RWPE1 (cell line): ENCODE measurements around the gene HGFAC.
A peak's percentile ranks its signal among the peaks of the same experiment; 100 is the strongest.

Experiments
- CTCF ChIA-PET: fragments of 350-600 bp; sonication (Branson Sonifier 250); formaldehyde crosslinking; extraction: SDS; loops from one replicate; lab custom pipeline; 2021; lab: Yijun Ruan, JAX
- POLR2A ChIA-PET: fragments of 400-600 bp; formaldehyde crosslinking; extraction: SDS; loops from one replicate; lab custom pipeline; 2020; ENCODE audit warnings: antibody characterized with exemption; ENCODE audit not compliant: low non-redundant PET; lab: Yijun Ruan, JAX
- DNase-seq: peaks from one replicate; pipeline ENCODE4 v3.0.0; 2012; ENCODE audit warnings: low spot score
- H3K27ac ChIP-seq: fragments of 450-650 bp; 2 replicates; pipeline ENCODE4 v1.5.1; 2017
- TF ChIP-seq, protein P1 (sequence below): fragments of 450-650 bp; conservative IDR thresholded peaks from 2 replicates; pipeline ENCODE4 v1.5.1; 2017; ENCODE audit warnings: low read depth, mild to moderate bottlenecking

The HGFAC gene

GRCh38 chr4:3496021-3496420 is 54.3 kb downstream of the HGFAC start:
- CTCF ChIA-PET = no interaction called here
- H3K27ac ChIP-seq = no peak overlapping the region
- DNase-seq = no peak
- TF ChIP-seq, protein P1, sequence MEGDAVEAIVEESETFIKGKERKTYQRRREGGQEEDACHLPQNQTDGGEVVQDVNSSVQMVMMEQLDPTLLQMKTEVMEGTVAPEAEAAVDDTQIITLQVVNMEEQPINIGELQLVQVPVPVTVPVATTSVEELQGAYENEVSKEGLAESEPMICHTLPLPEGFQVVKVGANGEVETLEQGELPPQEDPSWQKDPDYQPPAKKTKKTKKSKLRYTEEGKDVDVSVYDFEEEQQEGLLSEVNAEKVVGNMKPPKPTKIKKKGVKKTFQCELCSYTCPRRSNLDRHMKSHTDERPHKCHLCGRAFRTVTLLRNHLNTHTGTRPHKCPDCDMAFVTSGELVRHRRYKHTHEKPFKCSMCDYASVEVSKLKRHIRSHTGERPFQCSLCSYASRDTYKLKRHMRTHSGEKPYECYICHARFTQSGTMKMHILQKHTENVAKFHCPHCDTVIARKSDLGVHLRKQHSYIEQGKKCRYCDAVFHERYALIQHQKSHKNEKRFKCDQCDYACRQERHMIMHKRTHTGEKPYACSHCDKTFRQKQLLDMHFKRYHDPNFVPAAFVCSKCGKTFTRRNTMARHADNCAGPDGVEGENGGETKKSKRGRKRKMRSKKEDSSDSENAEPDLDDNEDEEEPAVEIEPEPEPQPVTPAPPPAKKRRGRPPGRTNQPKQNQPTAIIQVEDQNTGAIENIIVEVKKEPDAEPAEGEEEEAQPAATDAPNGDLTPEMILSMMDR = no peak
- POLR2A ChIA-PET = no interaction called here

GRCh38 chr4:3497095-3497494 is 55.3 kb downstream of the HGFAC start:
- DNase-seq = no peak
- ChIA-PET CTCF (no interaction called here), POLR2A (no interaction called here)
- H3K27ac ChIP-seq = no peak overlapping the region
- TF ChIP-seq, protein P1 = no peak

- no peak for DNase-seq
- TF ChIP-seq, protein P1 = no peak
- ChIA-PET POLR2A (no interaction called here), CTCF (no interaction called here)
- peak overlapping the region; percentile 17 for H3K27ac ChIP-seq
These were observed 56.0 kb downstream of the HGFAC start for GRCh38 chr4:3497523-3498389.

DNA sequence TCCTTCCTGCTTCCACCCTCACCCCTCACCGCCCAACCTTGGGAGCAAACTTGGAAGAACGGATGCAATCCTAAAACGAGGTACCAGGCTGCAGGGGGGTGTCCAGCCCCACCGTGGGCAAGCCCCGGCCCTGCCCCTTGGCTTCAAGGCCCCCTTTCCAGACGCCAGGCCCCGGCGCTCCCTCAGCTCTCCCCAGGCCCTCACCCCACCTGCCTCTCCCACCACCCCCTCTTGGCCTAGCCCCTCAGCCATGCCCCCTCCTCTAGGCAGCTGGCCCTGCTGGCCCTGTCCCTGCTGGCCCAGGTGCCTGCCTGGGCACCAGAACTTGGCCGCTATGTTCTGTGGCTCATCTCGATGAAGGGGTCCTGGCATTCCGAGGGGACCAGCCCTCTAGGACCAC is 56.6 kb downstream of the HGFAC start:
- DNase-seq = no peak
- peak overlapping the region; percentile 17 for H3K27ac ChIP-seq
- TF ChIP-seq, protein P1 = no peak
- POLR2A ChIA-PET = no interaction called here
- CTCF ChIA-PET = no interaction called here
